Fibroblast of skin of left quadriceps (primary cell): Measurements from ENCODE around the gene ARFIP2.
A peak's percentile ranks its signal among the peaks of the same experiment; 100 is the strongest.
"Not testable (repeated sequence)": the region's sequence is repeated elsewhere in the genome, so short reads cannot be mapped to it uniquely, and the experiment has no call there.

Experiments used
- DNase-seq, 2 experiments: peaks; one replicate each; pipeline ENCODE4 v3.0.0-alpha.2; 2013; ENCODE audit warnings: low read depth in 2 of 2

Gene ARFIP2, protein sequence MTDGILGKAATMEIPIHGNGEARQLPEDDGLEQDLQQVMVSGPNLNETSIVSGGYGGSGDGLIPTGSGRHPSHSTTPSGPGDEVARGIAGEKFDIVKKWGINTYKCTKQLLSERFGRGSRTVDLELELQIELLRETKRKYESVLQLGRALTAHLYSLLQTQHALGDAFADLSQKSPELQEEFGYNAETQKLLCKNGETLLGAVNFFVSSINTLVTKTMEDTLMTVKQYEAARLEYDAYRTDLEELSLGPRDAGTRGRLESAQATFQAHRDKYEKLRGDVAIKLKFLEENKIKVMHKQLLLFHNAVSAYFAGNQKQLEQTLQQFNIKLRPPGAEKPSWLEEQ

GRCh38 chr11:6481012-6481923 is at the start of gene ARFIP2, which contains the start of gene TIMM10B:
TSS of gene ARFIP2 (minus strand) at chr11:6481331. CDS start at chr11:6480421, 910 bp downstream.
TSS of gene TIMM10B (plus strand) at chr11:6481501. CDS start at chr11:6481517, 16 bp downstream.
- peak; percentile 94 for DNase-seq

DNA sequence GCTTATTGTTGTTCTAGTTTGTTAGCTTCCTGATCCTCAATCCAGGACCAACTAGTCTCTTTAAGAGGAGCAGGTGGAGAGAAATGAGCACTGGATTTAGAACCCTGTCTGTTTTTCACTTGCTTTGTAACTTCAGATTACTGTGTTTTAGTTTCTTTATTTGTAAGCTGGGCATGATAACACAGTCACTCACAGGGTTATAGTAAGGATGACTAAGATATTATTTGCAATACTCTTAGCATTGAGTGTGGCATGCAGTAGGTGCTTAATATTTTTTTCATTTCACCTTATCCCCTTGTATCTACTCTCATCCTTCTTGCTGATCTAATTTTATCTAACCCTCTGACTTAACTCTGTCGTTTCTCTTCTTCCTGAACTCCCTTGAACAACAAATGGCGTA is 49.7 kb upstream of the ARFIP2 start:
- DNase-seq, result no peak

DNA sequence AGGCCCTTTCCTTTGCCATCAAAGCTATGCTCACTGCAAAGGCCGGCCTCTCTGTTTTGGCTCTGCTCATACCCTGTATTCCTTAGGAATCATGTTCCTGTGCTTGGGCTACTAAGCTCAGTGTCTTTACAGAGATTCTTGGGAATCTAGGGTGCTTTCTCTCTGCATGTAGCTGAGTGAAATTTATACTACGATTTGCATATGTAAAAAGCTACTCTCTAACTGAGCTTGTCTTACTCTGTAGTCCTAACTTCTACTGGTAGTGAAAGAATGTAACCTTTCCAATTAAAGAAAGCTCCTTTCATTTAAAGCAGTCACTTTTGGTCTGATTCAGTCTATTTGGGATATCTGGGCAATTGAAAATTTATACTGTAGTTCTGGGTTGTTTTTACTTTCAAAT is 48.1 kb upstream of the ARFIP2 start:
- no peak for DNase-seq

- no peak for DNase-seq
Observed at GRCh38 chr11:6526411-6527135, 45.4 kb upstream of the ARFIP2 start.

- peak; percentile 31 to 34 for DNase-seq
Observed at GRCh38 chr11:6523253-6523652, 42.1 kb upstream of the ARFIP2 start.

DNA sequence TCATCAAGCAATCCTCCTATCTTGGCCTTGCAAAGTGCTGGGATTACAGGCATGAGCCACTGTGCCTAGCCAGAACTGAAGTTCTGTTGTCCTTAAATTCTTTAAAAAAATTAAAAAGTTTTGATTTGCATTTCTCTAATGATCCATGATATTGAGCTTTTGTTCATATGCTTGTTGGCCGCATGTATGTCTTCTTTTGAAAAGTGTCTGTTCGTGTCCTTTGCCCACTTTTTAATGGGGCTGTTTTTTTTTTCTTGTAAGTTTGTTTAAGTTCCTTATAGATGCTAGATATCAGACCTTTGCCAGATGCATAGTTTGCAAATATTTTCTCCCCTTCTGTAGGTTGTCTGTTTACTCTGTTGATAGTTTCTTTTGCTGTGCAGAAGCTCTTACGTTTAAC is 40.8 kb upstream of the ARFIP2 start:
- DNase-seq, result not testable (repeated sequence)

- no peak for DNase-seq
Observed at GRCh38 chr11:6520265-6520664, 39.1 kb upstream of the ARFIP2 start.

DNA sequence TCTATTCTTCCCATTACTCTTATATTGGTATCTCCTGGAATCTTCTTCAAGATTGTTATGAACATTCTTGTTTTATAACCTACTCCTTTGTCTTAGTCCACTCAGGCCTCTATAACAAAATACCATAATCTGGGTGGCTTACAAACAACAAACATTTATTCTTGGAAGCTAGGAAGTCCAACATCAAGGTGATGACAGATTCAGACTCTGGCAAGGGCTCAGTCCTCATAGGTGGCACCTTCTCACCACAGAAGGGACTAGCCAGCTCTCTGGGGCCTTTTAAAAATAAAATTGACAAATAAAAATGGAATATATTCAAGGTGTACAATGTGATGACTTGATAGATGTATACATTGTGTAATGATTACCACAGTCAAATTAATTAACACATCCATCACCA is 35.7 kb upstream of the ARFIP2 start:
- DNase-seq, result no peak

- DNase-seq, result peak; percentile 49 to 53
Observed at GRCh38 chr11:6505577-6506240, 24.6 kb upstream of the ARFIP2 start.

- DNase-seq, result no peak
Observed at GRCh38 chr11:6504166-6504565, 23.0 kb upstream of the ARFIP2 start.

DNA sequence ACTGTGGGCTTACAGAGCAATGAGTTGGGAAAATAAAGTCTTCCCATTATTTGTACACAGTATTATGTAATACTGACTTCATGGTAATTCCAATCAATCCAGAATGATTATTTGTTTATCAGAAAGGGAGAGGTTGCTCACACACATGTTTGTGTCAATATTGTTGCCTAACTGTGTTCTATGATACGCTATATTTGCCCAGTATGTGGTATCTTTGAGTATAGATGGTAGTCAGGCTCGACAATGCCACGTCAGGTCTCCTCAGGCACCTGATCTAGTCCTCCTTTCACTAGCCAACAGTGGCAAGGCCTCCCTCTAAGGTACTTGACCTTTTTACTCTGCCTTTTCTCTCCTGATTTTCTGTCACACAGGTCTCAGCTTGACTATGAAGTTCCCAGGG is 21.3 kb upstream of the ARFIP2 start:
- DNase-seq, result no peak

DNA sequence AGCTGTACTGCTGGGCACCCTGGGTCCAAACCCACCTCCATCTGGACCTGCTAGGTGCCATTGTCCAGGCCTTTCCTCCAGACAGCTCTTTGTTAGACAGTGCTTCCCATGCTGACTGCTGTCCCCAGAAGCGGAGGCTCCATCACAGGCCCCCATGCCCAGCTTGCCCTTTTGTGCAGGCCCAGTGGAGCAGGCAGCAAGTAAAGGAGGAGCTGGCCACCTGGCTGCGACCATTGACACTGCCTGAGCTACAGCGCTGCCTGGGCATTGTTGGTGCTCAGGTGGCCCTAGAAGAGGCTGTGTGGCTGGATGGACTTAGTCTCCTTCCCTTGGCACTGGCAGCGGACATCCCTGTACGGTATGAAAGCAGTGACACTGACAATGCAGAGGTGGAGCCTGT is 17.4 kb upstream of the ARFIP2 start:
- no peak for DNase-seq

DNA sequence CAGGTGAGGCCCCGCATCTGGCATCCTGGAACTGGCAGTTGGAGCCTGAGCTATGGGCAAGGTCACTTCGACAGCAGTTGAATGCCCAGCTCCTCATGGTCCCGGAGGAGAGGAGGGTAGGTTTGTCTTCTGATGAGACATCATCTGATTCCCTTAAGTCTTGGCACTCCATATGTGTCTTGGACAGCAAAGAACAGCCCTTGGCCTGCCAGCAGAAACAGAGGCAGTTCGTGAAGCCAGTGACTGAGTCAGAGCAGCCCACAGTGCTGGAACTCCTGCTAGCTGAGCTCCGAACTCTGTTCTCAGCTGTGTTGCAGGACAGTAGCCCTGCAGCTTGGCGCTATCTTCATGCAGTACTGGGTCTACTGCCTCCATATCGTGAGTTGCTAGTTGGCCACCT is 17.0 kb upstream of the ARFIP2 start:
- no peak for DNase-seq

DNA sequence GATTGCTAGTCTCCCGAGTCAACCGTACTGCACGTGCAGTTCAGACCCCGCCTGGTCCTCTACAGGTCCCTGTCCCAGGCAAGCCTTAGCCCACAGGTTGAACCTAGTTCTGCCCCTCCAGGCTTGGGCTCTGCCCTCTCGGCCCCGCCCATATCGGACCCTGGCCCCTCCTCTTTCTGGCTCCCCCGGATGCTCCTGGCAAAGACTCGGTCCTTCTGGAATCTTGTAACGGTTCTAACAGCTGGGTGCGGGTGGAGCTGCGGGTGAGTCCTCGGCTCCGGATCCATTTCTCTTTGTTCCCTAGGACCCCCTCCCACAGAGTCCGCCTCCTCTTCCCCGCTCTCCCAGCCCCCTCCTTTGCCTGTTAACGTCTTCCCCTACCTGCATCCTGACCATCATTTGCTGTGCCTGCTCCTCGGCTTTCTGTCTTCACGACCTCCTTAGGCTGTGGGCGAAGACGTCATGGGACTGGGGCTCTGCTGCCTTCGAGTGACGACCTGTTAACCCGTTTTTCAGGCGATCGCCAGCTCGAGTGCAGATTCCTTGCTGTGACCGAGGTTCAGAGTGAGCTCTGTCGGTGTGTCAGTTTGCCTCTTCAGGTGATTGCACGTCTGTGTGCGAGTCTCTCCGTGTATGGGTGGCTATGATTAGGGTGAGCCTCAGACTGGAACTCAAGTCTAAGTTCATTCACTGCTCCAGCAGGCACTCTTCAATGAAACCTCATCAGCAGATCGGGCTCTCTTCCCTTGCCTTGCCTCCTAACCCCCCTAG is 16.1 kb upstream of the ARFIP2 start, which contains the start of gene DNHD1:
TSS of gene DNHD1 (plus strand) at position 212 of the 771 bp plus-strand sequence. CDS start 936 bp downstream, outside the sequence.
- no peak for DNase-seq

GRCh38 chr11:6489306-6489705 is 8.2 kb upstream of the ARFIP2 start:
- DNase-seq, result no peak

- no peak for DNase-seq
Observed at GRCh38 chr11:6488821-6489220, 7.7 kb upstream of the ARFIP2 start.

- DNase-seq, result no peak
Observed at GRCh38 chr11:6488342-6488741, 7.2 kb upstream of the ARFIP2 start.

DNA sequence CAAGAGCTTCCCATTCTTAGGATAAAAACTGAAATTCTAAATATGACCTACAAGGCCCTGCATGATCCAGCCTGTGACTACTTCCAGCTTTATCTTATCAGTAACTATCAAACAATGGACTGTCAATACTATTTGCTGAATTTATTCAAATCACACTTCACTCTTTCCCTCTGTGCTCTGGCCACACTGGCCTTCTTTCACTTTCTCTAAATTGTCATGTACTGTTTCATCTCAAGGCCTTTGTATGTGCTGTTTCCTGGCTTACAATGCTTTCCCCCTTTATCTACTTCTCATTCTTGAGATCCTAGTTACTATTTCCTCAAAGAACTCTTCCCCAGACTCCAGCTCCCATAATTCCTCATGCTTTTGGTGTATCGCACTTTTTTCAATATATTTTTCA is 5.8 kb upstream of the ARFIP2 start:
- no peak for DNase-seq

DNA sequence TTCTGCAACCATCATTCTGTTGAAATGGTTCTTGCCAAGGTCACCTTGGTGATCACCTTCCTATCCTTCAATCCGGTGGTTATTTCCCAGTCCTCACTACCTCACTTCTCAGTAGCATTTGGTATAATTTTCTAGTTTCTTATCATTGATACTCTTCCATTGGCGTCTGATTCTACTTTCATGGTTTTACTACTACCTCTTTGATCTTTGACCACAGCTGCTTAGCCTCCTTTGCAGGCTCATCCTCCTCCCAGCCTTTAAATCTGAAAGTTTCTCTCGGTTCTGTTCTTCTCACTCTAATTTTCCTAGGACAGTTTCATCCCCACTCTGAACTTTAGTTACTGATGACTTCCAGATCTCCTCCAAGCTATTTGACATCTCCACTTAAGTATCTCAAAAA is 5.1 kb upstream of the ARFIP2 start:
- DNase-seq, result no peak

- DNase-seq, result no peak
Observed at GRCh38 chr11:6485661-6486060, 4.5 kb upstream of the ARFIP2 start.

DNA sequence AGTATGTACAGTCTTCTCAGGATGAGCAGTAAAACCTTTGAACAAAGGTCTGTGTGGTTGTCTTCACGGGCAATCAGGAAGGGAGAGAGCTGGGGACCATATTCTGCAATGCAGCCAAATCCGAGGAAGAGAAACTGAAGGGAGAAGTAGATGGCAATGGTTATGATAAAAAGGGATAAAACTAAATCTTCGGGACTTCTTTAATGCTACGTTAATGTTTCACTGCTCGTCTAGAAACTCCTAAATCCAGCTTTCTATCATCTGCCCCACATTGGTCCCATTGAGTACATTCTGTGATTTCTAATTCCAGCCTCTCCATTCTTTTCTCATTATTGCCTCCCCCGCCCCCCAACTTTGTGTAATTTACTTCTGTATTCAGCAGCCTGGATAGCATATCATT is 1.9 kb upstream of the ARFIP2 start:
- DNase-seq, result no peak
